H1 (cell line): ENCODE data around the gene GRIA1. TPM values are rescaled to one million over a fixed set of nuclear protein-coding genes. Genes with fewer than 3 reads are reported as not detected.

Experiments
- CTCF ChIA-PET: fragments of 300-600 bp; sonication (Branson Sonifier 250); formaldehyde crosslinking; loops from one replicate; lab custom pipeline; 2021; ENCODE audit not compliant: partially characterized antibody; lab: Charles Lee
- POLR2A ChIA-PET: fragments of 300-600 bp; sonication (Branson Sonifier 250); formaldehyde crosslinking; loops from one replicate; lab custom pipeline; 2021; ENCODE audit warnings: inconsistent platforms; ENCODE audit not compliant: partially characterized antibody; lab: Charles Lee
- DNase-seq, 2 experiments: peaks; one replicate each; pipeline versions ENCODE4 v3.0.0 to v3.0.0-alpha.2; 2010 to 2022; ENCODE audit warnings: low spot score in 2 of 2, low read depth in 1 of 2, mixed read lengths in 1 of 2
- FAIRE-seq: peaks from 2 replicates; lab custom pipeline; 2011; peaks lifted over from hg19 to GRCh38; lab: Jason Lieb, UNC
- H2AFZ ChIP-seq: 2 replicates; pipeline ENCODE4 v1.8.1; 2012; ENCODE audit warnings: low read length, inconsistent platforms
- H2AK5ac ChIP-seq: 2 replicates; pipeline ENCODE4 v1.6.1; 2013; ENCODE audit warnings: low read depth, low read length
- H2BK120ac ChIP-seq: replicated peaks from 2 replicates; pipeline ENCODE3; 2013; ENCODE audit warnings: low read depth, low read length, inconsistent platforms
- H2BK12ac ChIP-seq: 2 replicates; pipeline ENCODE4 v1.6.1; 2013; ENCODE audit warnings: low read depth, low read length
- H2BK15ac ChIP-seq: 2 replicates; pipeline ENCODE4 v1.6.1; 2013; ENCODE audit warnings: low read length
- H2BK20ac ChIP-seq: 2 replicates; pipeline ENCODE4 v1.6.1; 2013; ENCODE audit warnings: low read length
- H2BK5ac ChIP-seq: 2 replicates; pipeline ENCODE4 v1.6.1; 2013; ENCODE audit warnings: low read depth, low read length
- H3K14ac ChIP-seq: 2 replicates; pipeline ENCODE4 v1.6.1; 2013; ENCODE audit warnings: inconsistent platforms; ENCODE audit not compliant: insufficient read length
- H3K18ac ChIP-seq: 2 replicates; pipeline ENCODE4 v1.6.1; 2013; ENCODE audit warnings: low read length; ENCODE audit errors: extremely low read depth
- H3K23ac ChIP-seq: 2 replicates; pipeline ENCODE4 v1.6.1; 2013; ENCODE audit warnings: inconsistent platforms; ENCODE audit not compliant: insufficient read length
- H3K23me2 ChIP-seq: 2 replicates; pipeline ENCODE4 v1.6.1; 2013; ENCODE audit warnings: low read depth, low read length
- H3K27ac ChIP-seq: 2 replicates; pipeline ENCODE4 v1.6.1; 2011; ENCODE audit warnings: low read depth, low read length, inconsistent platforms
- H3K27me3 ChIP-seq, 4 experiments: replicated peaks in 1 of 4; 1 replicate in 1 of 4; 2 replicates in 3 of 4; pipeline versions ENCODE4 v1.6.1 to v1.8.1; 2011 to 2013; ENCODE audit warnings: low read length in 3 of 4, mild to moderate bottlenecking in 3 of 4, inconsistent platforms in 2 of 4, mixed read lengths in 2 of 4, moderate library complexity in 1 of 4; ENCODE audit not compliant: control insufficient read depth in 3 of 4, insufficient read depth in 3 of 4; ENCODE audit errors: extremely low read depth in 1 of 4
- H3K36me3 ChIP-seq, 4 experiments: 2 replicates each; pipeline versions ENCODE4 v1.6.1 to v1.8.1; 2011 to 2013; ENCODE audit warnings: mild to moderate bottlenecking in 4 of 4, low read length in 3 of 4, moderate library complexity in 2 of 4, control low read depth in 1 of 4, inconsistent platforms in 1 of 4; ENCODE audit not compliant: insufficient read depth in 4 of 4, control insufficient read depth in 2 of 4
- H3K4ac ChIP-seq: replicated peaks from 2 replicates; pipeline ENCODE3; 2013; ENCODE audit warnings: low read length, low read depth, mixed read lengths, inconsistent platforms; ENCODE audit not compliant: insufficient read length
- H3K4me1 ChIP-seq, 4 experiments: replicated peaks in 1 of 4; 1 replicate in 1 of 4; 2 replicates in 3 of 4; pipeline versions ENCODE4 v1.6.1 to v1.8.1; 2011 to 2013; ENCODE audit warnings: low read length in 3 of 4, inconsistent platforms in 2 of 4, mixed read lengths in 1 of 4; ENCODE audit not compliant: insufficient read depth in 4 of 4, control insufficient read depth in 3 of 4
- H3K4me2 ChIP-seq, 2 experiments: 2 replicates each; pipeline versions ENCODE4 v1.6.1 to v1.8.1; 2011 to 2013; ENCODE audit warnings: low read depth in 2 of 2, low read length in 2 of 2, control low read depth in 1 of 2, inconsistent platforms in 1 of 2, mild to moderate bottlenecking in 1 of 2; ENCODE audit not compliant: insufficient read depth in 1 of 2
- H3K4me3 ChIP-seq, 4 experiments: fragments of 200-600, 300-600 bp in 1 of 4; sonication (generic), shearing (Covaris generic), sonication (Bioruptor Twin) in 1 of 4; 2 replicates each; pipeline versions ENCODE4 v1.5.1 to v1.8.1; 2011 to 2016; ENCODE audit warnings: low read length in 4 of 4, low read depth in 3 of 4, control low read depth in 2 of 4, inconsistent platforms in 2 of 4, mild to moderate bottlenecking in 2 of 4, mixed read lengths in 1 of 4, moderate library complexity in 1 of 4; ENCODE audit not compliant: insufficient read depth in 2 of 4; ENCODE audit errors: extremely low read depth in 1 of 4
- H3K56ac ChIP-seq: replicated peaks from 2 replicates; pipeline ENCODE3; 2013; ENCODE audit warnings: low read depth, mild to moderate bottlenecking, mixed read lengths, low read length, inconsistent platforms; ENCODE audit not compliant: insufficient read length
- H3K79me1 ChIP-seq: 2 replicates; pipeline ENCODE4 v1.6.1; 2013; ENCODE audit warnings: low read depth, low read length, control low read depth
- H3K79me2 ChIP-seq, 2 experiments: 2 replicates each; pipeline versions ENCODE4 v1.6.1 to v1.8.1; 2012 to 2013; ENCODE audit warnings: low read length in 2 of 2, mild to moderate bottlenecking in 2 of 2, inconsistent platforms in 1 of 2; ENCODE audit not compliant: insufficient read depth in 2 of 2, control insufficient read depth in 1 of 2
- H3K9ac ChIP-seq, 4 experiments: replicated peaks in 1 of 4; 1 replicate in 1 of 4; 2 replicates in 3 of 4; pipeline versions ENCODE4 v1.6.1 to v1.8.1; 2011 to 2013; ENCODE audit warnings: low read depth in 3 of 4, low read length in 3 of 4, control low read depth in 2 of 4, mild to moderate bottlenecking in 2 of 4, moderate library complexity in 2 of 4, inconsistent platforms in 1 of 4; ENCODE audit errors: extremely low read depth in 1 of 4
- H3K9me3 ChIP-seq, 2 experiments: 2 replicates each; pipeline versions ENCODE4 v1.6.1 to v1.8.1; 2012 to 2013; ENCODE audit warnings: mild to moderate bottlenecking in 2 of 2, moderate library complexity in 2 of 2, control low read depth in 1 of 2, inconsistent platforms in 1 of 2, low read depth in 1 of 2, low read length in 1 of 2, mixed read lengths in 1 of 2; ENCODE audit not compliant: insufficient read depth in 2 of 2
- H4K20me1 ChIP-seq, 2 experiments: replicated peaks in 1 of 2; 2 replicates each; pipeline versions ENCODE3 to v1.8.1; 2011 to 2013; ENCODE audit warnings: inconsistent platforms in 2 of 2, low read length in 2 of 2, mild to moderate bottlenecking in 1 of 2; ENCODE audit not compliant: insufficient read depth in 2 of 2, control insufficient read depth in 1 of 2
- H4K5ac ChIP-seq: 2 replicates; pipeline ENCODE4 v1.6.1; 2013; ENCODE audit warnings: low read length, low read depth, mixed read lengths, inconsistent platforms; ENCODE audit not compliant: insufficient read length
- H4K8ac ChIP-seq: 2 replicates; pipeline ENCODE4 v1.8.0; 2013; ENCODE audit warnings: mild to moderate bottlenecking, moderate library complexity, low read length, inconsistent platforms; ENCODE audit not compliant: insufficient read depth; ENCODE audit errors: extremely low read depth
- H4K91ac ChIP-seq: replicated peaks from 2 replicates; pipeline ENCODE3; 2013; ENCODE audit warnings: low read length, mixed read lengths, inconsistent platforms; ENCODE audit not compliant: insufficient read length
- SIX5 ChIP-seq: IDR thresholded peaks from 2 replicates; pipeline ENCODE4 v1.6.1; 2011; ENCODE audit warnings: mild to moderate bottlenecking, low read depth, low read length
- WGBS, 2 experiments: shearing (Covaris generic) in 1 of 2; methylation state at CpG; one replicate each; pipeline versions ENCODE4 v1.1.6 to v1.1.7; 2013 to 2015; ENCODE audit warnings: low lambda C conversion rate in 2 of 2, mixed read lengths in 2 of 2, inconsistent platforms in 1 of 2, low coverage in 1 of 2, missing lambda C conversion rate in 1 of 2; ENCODE audit not compliant: insufficient replicate concordance in 2 of 2, insufficient coverage in 1 of 2, insufficient read length in 1 of 2; ENCODE audit errors: extremely low coverage in 1 of 2, missing lambda C conversion rate in 1 of 2; 5-methylcytosine and 5-hydroxymethylcytosine counted together
- polyA plus RNA-seq, 7 experiments: library from polyadenylated mRNA; depleted of rRNA in 3 of 7; stranded (reverse) in 5 of 7; unstranded in 2 of 7; fragments of >200 nt in 5 of 7; fragments of 200-250 nt in 2 of 7; gene quantifications; 1 replicate in 5 of 7; 2 replicates in 1 of 7; 4 replicates in 1 of 7; pipeline versions ENCODE4 v1.2.1 to v1.2.3, GENCODE V29; 2011 to 2013; ENCODE audit warnings: missing spikeins in 2 of 7, mixed read lengths in 2 of 7
- total RNA-seq: library from RNA; stranded (reverse); fragmentation: NEBNext Ultra II Directional; extraction: Animal tissue kit (Norgen Biotek cat#: 25700); gene quantifications from 2 replicates; pipeline ENCODE4 v1.2.1, GENCODE V29; 2021

GRIA1 gene
- total and polyA plus RNA-seq, 2 of the 8 experiments (the other 6 are each of a cell fraction or from before 2014, with no cell fraction given): 0.97 to 2.5 TPM

GRCh38 chr5:153755913-153756500, 265.5 kb downstream of the GRIA1 start:
- H4K91ac ChIP-seq: no peak overlapping the region
- no peak overlapping the region for H4K8ac ChIP-seq
- no peak overlapping the region for H4K5ac ChIP-seq
- H2BK5ac ChIP-seq: no peak overlapping the region
- H2AK5ac ChIP-seq: no peak overlapping the region
- H4K20me1 ChIP-seq: no peaks in the 10 kb centered on the region
- H3K4me2 ChIP-seq: no peak overlapping the region
- ChIA-PET CTCF (interaction anchor here (0.7 to 5.6 kb wide), 18 partner anchors 9 to 309 kb away, joined by 3 to 32 read pairs (median 4); no protein-coding TSS in a partner anchor), POLR2A (no interaction called here)
- peaks cover 0 to 4% (median 0%) of the 10 kb centered on the region in 4 experiments; a peak in 1 of 7 replicates for H3K4me1 ChIP-seq
- H3K4ac ChIP-seq: no peak overlapping the region
- H3K4me3 ChIP-seq: no peak overlapping the region
- no peak overlapping the region for H2BK12ac ChIP-seq
- no peak overlapping the region for H3K9ac ChIP-seq
- no peak overlapping the region for H2AFZ ChIP-seq
- H3K79me2 ChIP-seq: no peaks in the 10 kb centered on the region
- H2BK20ac ChIP-seq: no peak overlapping the region
- H3K23ac ChIP-seq: no peak overlapping the region
- no peak overlapping the region for H2BK120ac ChIP-seq
- no peak overlapping the region for H3K14ac ChIP-seq
- no peaks in the 10 kb centered on the region for H3K23me2 ChIP-seq
- H3K56ac ChIP-seq: no peak overlapping the region
- DNase-seq (no peak), FAIRE-seq (no peak)
- H3K18ac ChIP-seq: no peak overlapping the region
- no peaks in the 10 kb centered on the region for H3K9me3 ChIP-seq
- no peaks in the 10 kb centered on the region for H3K27me3 ChIP-seq
- no peaks in the 10 kb centered on the region for H3K36me3 ChIP-seq
- no peak overlapping the region for H3K27ac ChIP-seq
- no peaks in the 10 kb centered on the region for H3K79me1 ChIP-seq
- WGBS, 2 experiments: 92% methylated on average over 1 of the region's 1 CpG; no CpG with 5 or more reads in 1 of the 2 experiments
- no peak overlapping the region for H2BK15ac ChIP-seq
- TF ChIP-seq SIX5: no peak
